T-helper 2 cell treated with Interferon-gamma antibody and Interleukin-4, amounts not matched to agents 5 μg/mL and 100 μg/mL, for 36 hours (primary cell): ENCODE data around the gene WRAP73.

Experiments used
- DNase-seq: peaks from one replicate; pipeline ENCODE4 v3.0.0; 2021; ENCODE audit warnings: low spot score
- H3K27ac Mint-ChIP-seq: one replicate; pipeline ENCODE4 v1.8.0; 2021; ENCODE audit warnings: mild to moderate bottlenecking, mixed read lengths
- H3K27me3 Mint-ChIP-seq: one replicate; pipeline ENCODE4 v1.8.0; 2021; ENCODE audit warnings: low read depth, mixed read lengths
- H3K36me3 Mint-ChIP-seq: one replicate; pipeline ENCODE4 v1.8.0; 2021; ENCODE audit warnings: low read depth, mixed read lengths
- H3K4me1 Mint-ChIP-seq: one replicate; pipeline ENCODE4 v1.8.0; 2021; ENCODE audit warnings: low read depth, mixed read lengths
- H3K4me3 Mint-ChIP-seq: one replicate; pipeline ENCODE4 v1.8.0; 2022; ENCODE audit warnings: mild to moderate bottlenecking, moderate library complexity, mixed read lengths
- H3K9me3 Mint-ChIP-seq: one replicate; pipeline ENCODE4 v1.8.0; 2021; ENCODE audit warnings: mixed read lengths

WRAP73 gene

DNA sequence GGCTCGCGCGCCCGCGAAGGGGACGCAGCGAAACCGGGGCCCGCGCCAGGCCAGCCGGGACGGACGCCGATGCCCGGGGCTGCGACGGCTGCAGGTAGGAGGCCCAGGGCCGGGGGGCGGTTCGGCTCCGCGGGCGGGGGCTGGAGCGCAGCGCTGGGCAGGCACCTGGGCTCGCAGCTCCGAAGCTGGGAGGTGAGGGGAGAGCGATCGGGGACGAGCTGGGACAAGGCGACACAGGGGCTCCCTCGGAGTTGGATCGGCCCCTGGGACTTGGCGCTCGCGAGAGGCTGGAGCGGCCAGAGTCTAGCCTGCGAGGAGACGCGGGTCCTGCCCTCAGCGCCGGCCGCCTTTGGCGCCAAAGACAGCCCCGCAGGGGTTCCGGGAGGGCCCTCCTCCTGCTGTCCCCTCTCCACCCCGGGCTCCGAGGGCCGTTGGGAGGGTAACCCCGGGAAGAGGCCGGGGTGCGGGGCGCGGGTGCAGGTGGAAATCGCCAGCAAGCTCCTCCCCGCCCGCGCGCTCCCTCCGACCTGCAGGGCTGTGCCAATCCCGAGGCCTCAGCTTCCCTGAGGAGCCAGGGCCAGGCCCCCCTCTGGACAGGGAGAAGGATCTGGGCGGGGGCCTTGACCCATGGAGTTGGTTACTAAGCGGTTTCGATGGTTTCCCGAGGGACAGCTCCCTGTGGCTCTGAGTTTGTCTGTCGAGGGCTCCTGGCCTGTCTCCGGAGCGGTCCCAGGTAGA lies 2.8 kb upstream of the WRAP73 start:
- peak overlapping the region; percentile 21 for H3K4me3 Mint-ChIP-seq
- H3K4me1 Mint-ChIP-seq: peaks cover 16% of the 10 kb centered on the region
- peak; percentile 15 for DNase-seq
- peaks cover 5% of the 10 kb centered on the region for H3K36me3 Mint-ChIP-seq
- no peaks in the 10 kb centered on the region for H3K9me3 Mint-ChIP-seq
- H3K27me3 Mint-ChIP-seq: peaks cover 49% of the 10 kb centered on the region
- no peak overlapping the region for H3K27ac Mint-ChIP-seq

GRCh38 chr1:3651930-3652547 lies 2.1 kb upstream of the WRAP73 start, which contains the start of gene TP73:
TSS of gene TP73 (plus strand) at chr1:3652516. CDS start at chr1:3682366, 29,850 bp downstream.
- DNase-seq: peak; percentile 22
- Mint-ChIP-seq H3K9me3 (no peaks in the 10 kb centered on the region), H3K36me3 (peaks cover 8% of the 10 kb centered on the region), H3K4me1 (peaks cover 17% of the 10 kb centered on the region), H3K4me3 (peak within 1 kb of the TSS; percentile 34), H3K27ac (no peak within 1 kb of the TSS), H3K27me3 (peaks cover 47% of the 10 kb centered on the region)

GRCh38 chr1:3651026-3651929 lies 1.4 kb upstream of the WRAP73 start:
- no peak for DNase-seq
- Mint-ChIP-seq H3K27me3 (peaks cover 40% of the 10 kb centered on the region), H3K27ac (no peak overlapping the region), H3K4me1 (peaks cover 17% of the 10 kb centered on the region), H3K9me3 (no peaks in the 10 kb centered on the region), H3K36me3 (peaks cover 9% of the 10 kb centered on the region), H3K4me3 (peak overlapping the region; percentile 42)

GRCh38 chr1:3650248-3651025 lies 534 bp upstream of the WRAP73 start:
- peak overlapping the region; percentile 82 for H3K4me3 Mint-ChIP-seq
- H3K36me3 Mint-ChIP-seq: peaks cover 12% of the 10 kb centered on the region
- peaks cover 17% of the 10 kb centered on the region for H3K4me1 Mint-ChIP-seq
- H3K27ac Mint-ChIP-seq: no peak overlapping the region
- H3K9me3 Mint-ChIP-seq: no peaks in the 10 kb centered on the region
- no peak for DNase-seq
- peaks cover 33% of the 10 kb centered on the region for H3K27me3 Mint-ChIP-seq

GRCh38 chr1:3646596-3646995 lies 3.3 kb downstream of the WRAP73 start:
- H3K27ac Mint-ChIP-seq: no peak overlapping the region
- peaks cover 17% of the 10 kb centered on the region for H3K4me1 Mint-ChIP-seq
- H3K9me3 Mint-ChIP-seq: no peaks in the 10 kb centered on the region
- H3K36me3 Mint-ChIP-seq: peaks cover 19% of the 10 kb centered on the region
- DNase-seq: no peak
- no peak overlapping the region for H3K4me3 Mint-ChIP-seq
- peaks cover 9% of the 10 kb centered on the region for H3K27me3 Mint-ChIP-seq

- H3K9me3 Mint-ChIP-seq: no peaks in the 10 kb centered on the region
- peaks cover 4% of the 10 kb centered on the region for H3K27me3 Mint-ChIP-seq
- no peak for DNase-seq
- H3K36me3 Mint-ChIP-seq: peaks cover 19% of the 10 kb centered on the region
- no peak overlapping the region for H3K4me3 Mint-ChIP-seq
- H3K27ac Mint-ChIP-seq: no peak overlapping the region
- H3K4me1 Mint-ChIP-seq: peaks cover 17% of the 10 kb centered on the region
Measured at GRCh38 chr1:3645666-3646355, 4.1 kb downstream of the WRAP73 start.

DNA sequence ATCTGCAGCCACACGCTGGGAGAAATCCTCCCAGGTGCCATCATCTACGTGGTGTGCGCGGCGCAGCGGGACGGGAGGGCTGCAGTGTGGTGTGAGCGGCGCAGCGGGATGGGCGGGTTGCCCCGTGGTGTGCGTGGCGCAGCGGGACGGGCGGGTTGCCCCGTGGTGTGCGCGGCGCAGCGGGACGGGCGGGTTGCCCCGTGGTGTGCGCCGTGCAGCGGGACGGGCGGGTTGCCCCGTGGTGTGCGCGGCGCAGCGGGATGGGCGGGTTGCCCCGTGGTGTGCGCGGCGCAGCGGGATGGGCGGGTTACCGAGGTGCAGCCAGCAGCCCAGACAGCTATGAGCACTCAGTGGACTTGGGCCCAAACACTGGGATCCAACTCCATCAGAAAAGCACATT lies 4.7 kb downstream of the WRAP73 start:
- H3K27ac Mint-ChIP-seq: no peak overlapping the region

GRCh38 chr1:3644273-3644672 lies 5.6 kb downstream of the WRAP73 start:
- Mint-ChIP-seq H3K4me3 (no peak overlapping the region), H3K27me3 (no peaks in the 10 kb centered on the region), H3K27ac (no peak overlapping the region), H3K9me3 (no peaks in the 10 kb centered on the region), H3K4me1 (peaks cover 15% of the 10 kb centered on the region), H3K36me3 (peaks cover 19% of the 10 kb centered on the region)
- DNase-seq: no peak

More for the DNA sequence above, 4.7 kb downstream of the WRAP73 start:
- peaks cover 17% of the 10 kb centered on the region for H3K4me1 Mint-ChIP-seq
- peaks cover 2% of the 10 kb centered on the region for H3K27me3 Mint-ChIP-seq
- no peak for DNase-seq
- peaks cover 19% of the 10 kb centered on the region for H3K36me3 Mint-ChIP-seq
- no peaks in the 10 kb centered on the region for H3K9me3 Mint-ChIP-seq
- no peak overlapping the region for H3K4me3 Mint-ChIP-seq

- peaks cover 18% of the 10 kb centered on the region for H3K36me3 Mint-ChIP-seq
- H3K27ac Mint-ChIP-seq: no peak overlapping the region
- H3K4me3 Mint-ChIP-seq: no peak overlapping the region
- no peaks in the 10 kb centered on the region for H3K9me3 Mint-ChIP-seq
- H3K4me1 Mint-ChIP-seq: peaks cover 4% of the 10 kb centered on the region
- H3K27me3 Mint-ChIP-seq: no peaks in the 10 kb centered on the region
- no peak for DNase-seq
Measured at GRCh38 chr1:3642919-3643675, 6.8 kb downstream of the WRAP73 start.

GRCh38 chr1:3641816-3642215 lies 8.1 kb downstream of the WRAP73 start:
- peaks cover 15% of the 10 kb centered on the region for H3K36me3 Mint-ChIP-seq

DNA sequence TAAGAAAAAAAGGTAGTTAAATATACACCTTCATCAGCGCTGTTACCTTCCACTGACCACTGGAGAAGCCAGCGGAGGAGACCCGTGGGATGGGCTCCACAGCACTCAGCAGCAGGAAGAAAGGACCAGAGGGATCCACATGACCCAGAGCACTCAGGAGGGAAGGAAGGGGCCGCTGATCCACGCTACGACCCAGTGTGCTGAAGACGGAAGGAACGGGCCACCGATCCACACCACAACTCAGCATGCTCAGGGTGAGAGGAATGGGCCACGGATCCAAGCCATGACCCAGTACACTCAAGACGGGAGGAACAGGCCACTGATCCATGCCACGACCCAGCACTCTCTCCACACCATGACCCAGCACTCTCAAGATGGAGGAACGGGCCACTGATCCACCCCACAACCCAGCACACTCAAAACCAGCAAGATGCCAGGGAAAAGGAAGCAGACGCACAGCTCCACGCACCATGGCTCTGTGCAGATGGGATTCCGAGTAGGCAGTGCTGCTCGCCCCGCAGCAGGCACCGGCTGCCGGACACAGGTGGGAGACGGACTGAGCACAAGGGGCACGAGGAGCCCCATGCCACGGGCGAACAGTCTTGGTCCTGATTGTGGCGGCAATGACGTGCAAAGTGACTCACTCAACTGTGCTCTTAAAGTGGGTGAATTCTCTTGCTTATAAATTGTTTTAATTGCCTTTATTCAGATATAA lies 8.7 kb downstream of the WRAP73 start:
- no peak overlapping the region for H3K4me3 Mint-ChIP-seq
- H3K36me3 Mint-ChIP-seq: peaks cover 21% of the 10 kb centered on the region
- no peaks in the 10 kb centered on the region for H3K27me3 Mint-ChIP-seq
- H3K4me1 Mint-ChIP-seq: no peaks in the 10 kb centered on the region
- no peaks in the 10 kb centered on the region for H3K9me3 Mint-ChIP-seq
- no peak for DNase-seq
- H3K27ac Mint-ChIP-seq: no peak overlapping the region

More at GRCh38 chr1:3641816-3642215, 8.1 kb downstream of the WRAP73 start:
- Mint-ChIP-seq H3K4me3 (no peak overlapping the region), H3K9me3 (no peaks in the 10 kb centered on the region), H3K27me3 (no peaks in the 10 kb centered on the region), H3K27ac (no peak overlapping the region), H3K4me1 (no peaks in the 10 kb centered on the region)
- no peak for DNase-seq
